ENCODE data around the gene MICAL2.

The MICAL2 gene

GRCh38 chr11:12161603-12162350 lies 51.4 kb downstream of the MICAL2 start (continued):
- TF ChIP-seq ZBTB11 (tag by site-specific recombination; conservative IDR thresholded peaks at IDR 0.05; ENCODE audit: low read depth): no peak
- TF ChIP-seq ZNF157 (tag by site-specific recombination; IDR thresholded peaks at IDR 0.05): no peak
- TF ChIP-seq SP7 (tag by site-specific recombination; IDR thresholded peaks at IDR 0.05): no peak
- TF ChIP-seq ZNF791 (tag by site-specific recombination; IDR thresholded peaks at IDR 0.05): no peak
- no peak for TF ChIP-seq ZBTB26 (tag by site-specific recombination; optimal IDR thresholded peaks at IDR 0.05)
- no peak for TF ChIP-seq ZNF580 (tag by site-specific recombination; IDR thresholded peaks at IDR 0.05)
- TF ChIP-seq ZNF214 (tag by site-specific recombination; IDR thresholded peaks at IDR 0.05; ENCODE audit: borderline replicate concordance): no peak
- TF ChIP-seq ZBTB8A (tag by site-specific recombination; IDR thresholded peaks at IDR 0.05): no peak
- TF ChIP-seq ZNF350 (tag by site-specific recombination; IDR thresholded peaks at IDR 0.05): no peak
- TF ChIP-seq CTCF (tag by site-specific recombination; IDR thresholded peaks at IDR 0.05): no peak
- TF ChIP-seq OVOL3 (tag by site-specific recombination; IDR thresholded peaks at IDR 0.05): no peak
- no peak for TF ChIP-seq ZNF221 (tag by site-specific recombination; IDR thresholded peaks at IDR 0.05; ENCODE audit: borderline replicate concordance)

GRCh38 chr11:12162652-12163051 lies 52.3 kb downstream of the MICAL2 start:
- ChIA-PET POLR2A (no interaction called here), CTCF (interaction anchor here (0.7 to 0.9 kb wide), 3 partner anchors 9 to 64 kb away, joined by 3 to 4 read pairs (median 3); no protein-coding TSS in a partner anchor)
- Histone ChIP-seq H3K4me1 (ENCODE audit: control insufficient read depth, insufficient read depth, low read length) (no peaks in the 10 kb centered on the region), H3K27ac (ENCODE audit: extremely low read depth, low read depth, low read length) (no peak overlapping the region), H3K36me3 (ENCODE audit: control insufficient read depth in 2 of 2, insufficient read depth in 1 of 2, low read length in 2 of 2) (peaks cover 0 to 11% of the 10 kb centered on the region in 2 experiments; a peak in 1 of 3 replicates), H3K9me3 (ENCODE audit: control insufficient read depth, insufficient read depth, low read depth, low read length) (no peaks in the 10 kb centered on the region), H3K4me3 (ENCODE audit: low read depth, low read length) (no peak overlapping the region)
- TF ChIP-seq ZFHX2 (tag by site-specific recombination; conservative IDR thresholded peaks at IDR 0.05) (no peak), SALL2 (tag by site-specific recombination; IDR thresholded peaks at IDR 0.05; ENCODE audit: borderline replicate concordance) (no peak), ZNF664 (tag by site-specific recombination; IDR thresholded peaks at IDR 0.05) (peak; percentile 31; the same call in 1 of the 2 replicates)

All from HEK293 (cell line).